Left hindlimb (tissue), 1 donor: ENCODE measurements around the gene FCSK.
"Not testable (repeated sequence)": the region's sequence is repeated elsewhere in the genome, so short reads cannot be mapped to it uniquely, and the experiment has no call there.

Experiments
- DNase-seq: peaks from one replicate; pipeline ENCODE4 v3.0.0-alpha.2; 2018

The FCSK gene

GRCh38 chr16:70454222-70455034 is at the start of gene FCSK:
Gene FCSK (plus strand): TSS chr16:70454595. CDS start chr16:70463191, 8,596 bp downstream.
- peak; percentile 83 for DNase-seq

DNA sequence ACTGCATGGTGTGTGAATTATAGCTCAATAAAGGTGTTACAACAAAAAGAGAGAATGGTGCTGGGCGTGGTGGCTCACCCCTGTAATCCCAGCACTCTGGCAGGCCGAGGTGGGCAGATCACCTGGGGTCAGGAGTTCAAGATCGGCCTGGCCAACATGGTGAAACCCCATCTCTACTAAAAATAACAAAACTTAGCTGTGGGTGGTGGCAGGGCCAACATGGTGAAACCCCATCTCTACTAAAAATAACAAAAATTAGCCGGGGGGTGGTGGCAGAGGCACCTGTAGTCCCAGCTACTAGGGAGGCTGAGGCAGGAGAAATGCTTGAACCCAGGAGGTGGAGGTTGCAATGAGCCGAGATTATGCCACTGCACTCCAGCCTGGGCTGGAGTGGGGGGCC is 48.3 kb upstream of the FCSK start:
- DNase-seq = not testable (repeated sequence)

GRCh38 chr16:70407811-70408274 is 46.6 kb upstream of the FCSK start:
- no peak for DNase-seq

DNA sequence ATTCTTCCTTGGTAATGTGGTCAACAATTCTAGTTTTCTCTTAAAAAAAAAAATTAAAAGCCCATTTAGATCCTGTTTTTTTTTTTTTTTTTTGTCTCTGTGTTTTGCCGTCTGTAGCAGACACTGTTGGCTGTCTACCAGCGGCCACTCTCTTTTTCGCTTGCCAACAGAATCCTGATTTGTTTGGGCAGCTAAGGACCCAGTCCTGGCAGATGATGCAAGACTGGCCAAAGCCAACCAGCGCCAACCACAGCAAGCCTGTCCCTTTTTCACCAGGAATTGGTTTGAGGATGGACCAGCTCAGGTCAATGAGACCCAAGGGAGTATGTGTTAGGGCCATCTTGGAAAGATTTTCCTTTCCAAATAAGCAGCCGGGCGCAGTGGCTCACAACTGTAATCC is 43.7 kb upstream of the FCSK start:
- no peak for DNase-seq

DNA sequence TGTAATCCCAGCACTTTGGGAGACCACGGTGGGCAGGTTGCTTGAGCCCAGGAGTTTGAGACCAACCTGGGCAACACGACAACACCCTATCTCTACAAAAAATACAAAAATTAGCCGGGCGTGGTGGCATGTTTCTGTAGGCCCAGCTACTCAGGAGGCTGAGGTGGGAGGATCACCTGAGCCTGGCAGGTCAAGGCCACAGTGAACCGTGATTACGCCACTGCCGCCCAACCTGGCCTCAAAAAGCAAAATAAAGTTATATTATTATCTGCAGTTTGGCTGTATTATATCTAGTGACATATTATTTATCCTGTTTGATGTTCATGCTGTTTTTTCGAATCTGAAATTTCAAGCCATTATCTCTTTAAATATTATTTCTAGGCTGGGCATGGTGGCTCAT is 42.0 kb upstream of the FCSK start:
- no peak for DNase-seq

- not testable (repeated sequence) for DNase-seq
Measured at GRCh38 chr16:70413572-70413971, 40.8 kb upstream of the FCSK start.

GRCh38 chr16:70416748-70417616 is 37.4 kb upstream of the FCSK start:
- DNase-seq = no peak

GRCh38 chr16:70417661-70418060 is 36.7 kb upstream of the FCSK start:
- DNase-seq = no peak

- DNase-seq = no peak
Measured at GRCh38 chr16:70418274-70418992, 36.0 kb upstream of the FCSK start.

DNA sequence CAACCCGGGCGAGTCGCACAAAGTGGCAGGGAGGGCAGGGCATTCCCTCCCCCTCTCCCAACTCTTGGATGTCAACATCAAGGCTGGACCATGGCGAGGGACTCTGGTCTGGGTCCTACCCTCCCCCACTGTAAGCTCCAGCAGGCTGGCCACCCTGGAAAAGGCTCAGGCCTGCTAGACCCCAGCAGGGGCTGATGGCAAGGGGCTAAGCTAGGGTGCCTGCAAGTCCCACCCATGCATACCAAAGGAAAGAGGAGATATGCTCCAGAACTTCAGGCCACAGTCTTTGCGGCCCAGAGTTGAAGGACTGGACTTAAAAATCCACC is 35.4 kb upstream of the FCSK start:
- DNase-seq = no peak

- DNase-seq = no peak
Measured at GRCh38 chr16:70419384-70420327, 34.7 kb upstream of the FCSK start.

DNA sequence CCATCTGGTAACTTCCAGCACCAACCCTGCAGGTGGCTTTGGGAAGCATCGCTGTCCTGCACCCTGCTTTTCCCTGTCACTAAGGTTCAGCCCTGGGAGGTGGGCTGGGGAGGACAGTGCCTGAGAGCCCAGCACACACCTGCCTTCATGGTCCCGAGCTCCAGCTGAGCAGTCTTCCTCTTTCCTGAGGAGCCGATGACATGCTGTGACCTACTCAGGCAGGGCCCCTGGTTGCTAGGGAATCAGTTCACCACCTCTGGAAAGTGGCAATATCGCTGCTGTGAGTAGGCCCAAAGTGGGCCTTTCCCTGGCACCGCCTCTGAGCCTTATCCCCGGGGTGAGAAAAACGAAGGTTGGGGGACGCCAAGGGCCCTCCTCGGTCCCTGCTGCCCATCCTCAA is 33.4 kb upstream of the FCSK start:
- DNase-seq = no peak

DNA sequence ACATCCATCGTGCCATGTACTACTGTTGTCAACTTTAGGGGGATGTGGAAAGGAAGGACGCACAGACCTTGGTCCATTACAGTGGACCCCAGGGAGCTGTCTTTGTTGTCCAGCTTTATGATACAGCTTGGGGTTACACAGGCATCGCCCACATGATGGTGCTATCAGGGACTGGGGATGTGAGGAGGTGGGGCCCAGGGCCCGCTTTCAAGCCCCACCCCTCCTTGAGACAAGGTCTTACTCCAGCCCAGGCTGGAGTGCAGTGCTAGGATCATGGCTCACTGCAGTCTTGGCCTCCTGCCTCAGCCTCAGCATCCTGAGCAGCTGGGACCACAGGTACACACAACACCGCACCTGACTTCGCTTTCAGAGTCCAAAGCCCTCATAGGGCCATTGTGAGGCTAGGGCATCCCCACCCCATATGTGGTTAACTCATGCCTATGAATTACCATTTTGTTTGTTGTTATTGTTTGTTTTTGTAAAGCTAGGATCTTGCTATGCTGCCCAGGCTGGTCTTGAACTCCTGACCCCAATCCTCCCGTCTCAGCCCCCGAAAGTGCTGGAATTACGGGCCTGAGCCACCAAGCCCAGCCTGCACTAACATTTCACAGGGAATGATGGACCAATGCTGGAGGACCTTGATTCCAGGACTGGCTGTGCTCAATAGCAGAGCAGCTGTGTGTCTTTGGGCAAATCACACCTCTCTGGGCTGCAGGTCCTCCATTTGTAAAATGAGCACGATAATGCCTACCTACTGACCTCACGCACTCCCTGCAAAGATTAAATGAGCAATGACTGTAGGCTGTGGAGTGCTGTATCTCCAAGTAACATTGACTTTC is 32.7 kb upstream of the FCSK start:
- DNase-seq = no peak

DNA sequence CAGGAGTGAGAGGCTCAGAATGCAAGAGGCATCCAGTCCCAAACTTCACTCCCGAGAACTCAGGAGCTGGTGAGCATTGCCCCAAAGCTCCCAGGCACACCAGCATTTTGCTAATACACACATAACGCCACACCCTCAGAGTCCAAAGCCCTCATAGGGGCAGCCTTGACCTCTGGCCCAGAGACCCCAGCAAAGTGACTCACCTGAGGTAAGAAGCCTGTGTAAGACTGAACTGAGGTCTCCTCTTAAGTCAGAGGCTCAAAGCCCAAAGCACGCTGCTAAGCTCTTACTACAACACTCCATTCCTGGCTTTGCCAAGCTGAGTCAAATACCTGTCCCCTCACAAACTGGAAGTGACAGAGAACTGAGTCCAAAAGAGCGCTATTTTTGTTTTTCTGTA is 31.9 kb upstream of the FCSK start:
- no peak for DNase-seq

DNA sequence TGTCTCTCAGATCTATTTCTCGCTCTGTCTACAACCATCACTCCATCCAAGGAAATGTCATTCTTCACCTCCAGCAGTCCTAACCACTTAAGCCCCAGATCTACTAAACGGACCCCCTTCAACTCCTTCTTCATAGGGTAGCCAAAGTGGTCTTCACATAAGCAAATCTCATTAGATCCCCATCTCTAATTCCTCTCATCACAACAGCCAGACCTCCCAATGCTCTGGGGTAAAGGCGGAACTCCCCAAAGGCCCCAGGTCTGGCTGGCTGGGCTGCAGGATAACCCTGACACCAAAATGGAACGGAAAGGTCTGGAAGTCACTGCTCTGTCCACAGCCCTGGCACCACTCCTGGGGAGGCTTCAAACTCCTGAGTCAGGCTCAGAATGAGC is 26.6 kb upstream of the FCSK start:
- DNase-seq = no peak

DNA sequence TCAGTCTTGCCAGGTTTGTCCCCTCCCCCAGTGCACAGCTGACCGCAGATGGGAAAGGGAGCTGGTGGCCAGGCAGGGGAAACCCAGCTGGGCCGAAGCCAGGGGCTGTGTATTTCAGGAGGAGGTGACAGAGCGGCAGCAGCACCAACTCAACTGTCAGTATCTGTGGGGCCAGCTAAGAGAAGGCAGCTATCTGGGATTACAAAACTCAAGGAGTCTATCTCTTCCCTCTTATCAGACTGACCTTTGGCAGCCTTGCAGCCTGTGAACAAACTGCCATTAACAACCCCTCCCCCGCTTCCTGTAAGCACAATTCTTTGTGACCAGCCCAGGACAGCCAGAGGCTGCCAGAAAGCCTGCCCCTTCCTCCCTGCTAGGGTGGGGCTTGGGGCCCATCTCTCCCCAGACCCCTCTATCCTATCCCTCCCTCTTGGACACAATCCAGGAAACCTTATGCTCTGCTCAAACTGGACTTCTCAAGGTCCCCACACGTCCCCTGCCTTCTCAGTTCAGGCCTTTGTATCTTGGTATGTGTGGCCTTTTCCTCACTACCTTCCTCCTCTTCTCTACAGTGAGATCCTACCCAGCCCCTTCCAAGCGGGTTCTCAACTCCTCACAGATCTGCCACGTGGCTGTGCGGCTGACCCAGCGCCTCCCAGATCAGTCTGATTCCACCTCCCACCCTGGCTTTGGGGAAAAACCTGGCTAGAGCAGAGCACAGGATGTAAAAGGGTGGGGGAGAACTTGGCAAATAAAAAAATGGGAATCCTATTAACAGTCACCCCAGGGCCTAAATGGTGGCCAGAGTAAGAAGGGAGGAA is 26.0 kb upstream of the FCSK start:
- peak; percentile 93 for DNase-seq

GRCh38 chr16:70429888-70430666 is 24.3 kb upstream of the FCSK start:
- no peak for DNase-seq

DNA sequence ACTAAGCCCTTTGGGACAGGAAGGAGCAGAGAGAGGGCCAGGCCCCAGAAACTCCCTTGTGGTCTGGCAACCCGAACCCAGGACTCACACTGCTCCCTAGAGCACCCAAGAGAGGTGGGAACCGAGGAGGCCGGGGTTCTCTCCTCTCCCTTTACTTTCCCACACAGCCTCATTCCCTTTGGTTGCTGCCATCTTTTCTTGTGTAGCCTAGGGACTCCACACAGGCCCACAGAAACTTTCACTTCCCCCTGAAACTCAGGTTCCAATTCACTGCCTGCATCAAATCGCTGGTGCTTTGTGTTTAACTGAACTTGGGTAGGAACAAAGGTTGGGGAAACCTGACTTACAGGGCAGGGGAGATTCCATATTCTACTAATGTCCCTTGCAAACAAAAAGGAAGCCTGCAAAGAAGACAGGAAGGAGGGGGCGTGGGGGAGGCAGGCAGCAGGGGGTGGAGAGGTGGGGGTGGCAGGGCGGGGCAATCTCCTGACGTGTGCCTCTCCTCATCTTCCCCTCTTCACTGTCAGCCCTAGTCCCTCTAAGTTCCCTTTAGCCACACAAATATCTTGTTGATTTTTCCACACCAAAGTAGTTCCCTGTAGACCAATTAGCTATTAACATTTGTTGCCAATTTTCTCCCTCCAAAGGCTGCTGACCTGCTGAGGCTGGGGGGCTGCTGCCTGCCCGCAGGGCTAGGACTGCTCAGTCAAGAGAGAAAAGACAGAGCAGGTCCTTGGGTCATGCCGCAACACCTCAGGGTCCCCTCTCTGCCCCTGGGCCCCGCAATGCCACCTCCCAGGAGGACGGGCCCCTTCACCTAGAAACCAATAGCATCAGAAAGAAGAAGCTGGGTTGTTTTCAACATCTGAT is 23.5 kb upstream of the FCSK start:
- peak; percentile 54 for DNase-seq

DNA sequence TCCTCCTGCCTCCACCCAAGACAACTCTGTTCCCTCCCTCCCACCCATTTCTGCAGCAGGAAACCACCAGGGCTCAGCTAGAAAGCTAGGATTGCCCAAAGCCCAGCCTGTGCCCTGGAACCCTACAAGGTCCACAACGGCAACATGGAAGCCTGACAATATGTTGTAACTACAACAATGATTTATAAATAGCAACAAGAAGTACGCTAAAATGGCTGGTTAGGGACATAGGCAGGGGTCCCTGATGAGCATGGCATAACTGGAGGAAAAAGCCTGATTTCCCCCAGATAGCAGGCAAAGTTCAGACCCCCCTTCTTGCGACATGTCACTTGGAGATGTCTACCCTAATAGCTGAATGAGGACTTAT is 22.1 kb upstream of the FCSK start:
- no peak for DNase-seq
